ENCODE data around the gene SNX24.
A peak's percentile ranks its signal among the peaks of the same experiment; 100 is the strongest.
"Not testable (repeated sequence)": the region's sequence is repeated elsewhere in the genome, so short reads cannot be mapped to it uniquely, and the experiment has no call there.

SNX24 gene, protein sequence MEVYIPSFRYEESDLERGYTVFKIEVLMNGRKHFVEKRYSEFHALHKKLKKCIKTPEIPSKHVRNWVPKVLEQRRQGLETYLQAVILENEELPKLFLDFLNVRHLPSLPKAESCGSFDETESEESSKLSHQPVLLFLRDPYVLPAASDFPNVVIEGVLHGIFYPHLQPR

DNA sequence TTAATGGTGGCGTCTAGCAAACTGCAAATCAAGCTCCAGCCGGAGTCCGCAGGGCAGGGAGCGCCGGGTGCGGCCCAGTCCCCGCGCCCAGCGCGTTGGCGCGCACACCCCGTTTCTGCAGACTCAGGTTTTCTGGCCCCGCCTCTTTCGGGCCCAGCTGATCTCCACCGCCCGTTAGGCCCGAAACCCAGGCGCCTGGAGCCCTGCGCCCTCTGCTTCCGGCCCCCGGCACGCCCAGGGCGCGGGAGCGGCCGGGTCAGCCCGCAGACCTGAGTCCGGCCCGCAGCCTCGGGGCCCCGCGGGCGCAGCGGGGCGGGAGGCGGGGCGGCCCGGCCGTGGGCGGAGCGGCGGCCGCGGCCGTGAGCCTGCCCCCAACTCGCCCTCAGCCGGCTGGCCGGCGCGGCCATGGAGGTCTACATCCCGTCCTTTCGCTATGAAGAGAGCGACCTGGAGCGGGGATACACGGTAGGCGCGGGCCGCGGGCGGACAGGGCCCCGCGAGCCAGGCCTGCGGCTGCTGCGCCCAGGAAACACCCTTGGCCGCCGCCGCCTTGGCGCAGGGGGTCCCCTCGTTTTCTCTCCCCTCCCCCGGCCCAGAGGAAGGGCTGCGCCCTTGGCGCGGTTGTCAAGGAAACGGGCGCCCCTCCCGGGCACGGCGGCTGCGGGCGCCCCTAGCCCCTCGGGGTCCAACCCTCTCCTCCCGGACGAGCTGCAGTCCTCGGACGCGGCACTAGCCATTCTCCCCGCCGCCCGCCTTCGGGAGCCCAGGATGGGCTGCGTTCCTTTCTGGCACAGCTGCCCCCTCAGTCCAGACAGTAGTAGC lies at the start of gene SNX24:
SNX24 (plus strand) TSS at position 385 of the 822 bp plus-strand sequence; CDS start at position 406, 21 bp downstream.
- peak; percentile 43 for DNase-seq

DNA sequence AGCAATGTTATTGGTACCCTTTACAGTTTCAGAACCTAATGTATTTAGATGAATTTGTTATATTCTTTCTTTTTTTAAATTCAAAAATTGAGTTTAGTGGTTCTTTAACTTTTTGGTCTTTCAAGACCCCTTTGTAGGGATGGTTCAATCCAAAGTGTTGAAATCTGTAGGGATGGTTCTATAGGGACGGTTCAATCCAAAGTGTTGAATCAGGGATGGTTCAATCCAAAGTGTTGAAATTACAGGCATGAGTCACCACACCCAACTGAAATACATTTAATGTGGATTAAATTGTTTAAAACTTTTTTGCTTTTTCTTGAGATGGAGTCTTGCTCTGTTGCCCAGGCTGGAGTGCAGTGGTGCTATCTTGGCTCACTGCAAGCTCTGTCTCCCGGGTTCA lies 39.9 kb upstream of the SNX24 start:
- DNase-seq: no peak

DNA sequence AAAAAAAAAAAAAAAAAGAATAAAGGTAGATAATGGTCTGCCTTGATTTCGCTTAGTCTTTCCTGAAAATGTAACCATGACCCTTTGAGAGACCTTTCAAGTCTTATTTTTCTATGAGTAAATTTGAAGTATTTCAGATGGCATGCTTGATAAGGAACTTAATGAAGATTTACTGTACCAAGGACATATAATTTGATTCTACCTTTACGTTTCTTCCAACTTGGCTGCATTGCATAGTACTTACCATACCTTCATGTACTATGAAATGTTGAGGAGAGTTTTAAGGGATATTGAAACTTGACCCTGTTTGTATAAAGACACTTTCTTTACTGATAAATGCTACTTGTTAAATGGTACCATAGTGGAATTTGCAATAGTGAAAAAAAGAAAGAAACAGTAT lies 35.0 kb upstream of the SNX24 start:
- no peak for DNase-seq

DNA sequence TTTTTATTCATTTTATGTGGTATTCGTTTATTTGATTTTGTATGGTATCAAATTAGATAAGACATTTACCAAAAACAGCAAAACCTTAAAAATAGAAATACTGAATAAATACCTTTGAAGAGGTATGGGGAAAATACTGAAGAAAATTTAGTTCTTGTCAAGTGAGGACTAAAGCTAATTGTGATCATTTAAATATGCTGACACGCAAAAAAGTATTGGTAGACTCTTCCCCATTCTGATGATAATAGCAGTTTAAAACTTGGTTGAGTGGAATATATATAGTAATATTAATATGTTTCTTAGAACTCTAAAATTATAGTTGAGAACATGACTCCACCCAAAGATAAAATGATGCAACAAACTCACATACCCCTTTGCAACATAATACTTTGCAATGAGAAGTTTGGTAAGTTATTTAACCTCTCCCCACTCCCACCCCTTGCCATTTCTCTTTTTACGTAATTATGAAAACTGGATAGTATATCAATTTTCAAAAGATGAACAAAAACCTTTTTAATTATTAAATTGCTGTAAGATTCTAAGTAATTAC lies 30.1 kb upstream of the SNX24 start:
- DNase-seq: no peak

DNA sequence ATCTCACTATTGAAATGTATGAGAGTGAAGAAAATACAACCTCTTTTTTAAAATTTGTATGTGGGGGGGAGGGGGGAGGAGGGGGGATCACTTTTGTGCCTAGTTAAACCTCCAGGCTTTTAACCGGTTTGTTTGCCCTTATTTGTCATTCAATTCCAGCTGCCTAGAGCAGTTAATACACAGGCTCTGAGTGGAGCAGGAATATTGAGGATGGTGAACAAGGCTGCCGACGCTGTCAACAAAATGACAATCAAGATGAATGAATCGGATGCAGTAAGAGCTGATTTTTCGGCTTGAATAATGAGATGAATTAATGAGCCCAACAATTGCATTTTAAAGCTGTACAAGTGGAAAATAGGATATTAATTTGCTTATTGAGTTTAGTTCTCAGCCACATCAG lies 28.7 kb upstream of the SNX24 start:
- DNase-seq: no peak

DNA sequence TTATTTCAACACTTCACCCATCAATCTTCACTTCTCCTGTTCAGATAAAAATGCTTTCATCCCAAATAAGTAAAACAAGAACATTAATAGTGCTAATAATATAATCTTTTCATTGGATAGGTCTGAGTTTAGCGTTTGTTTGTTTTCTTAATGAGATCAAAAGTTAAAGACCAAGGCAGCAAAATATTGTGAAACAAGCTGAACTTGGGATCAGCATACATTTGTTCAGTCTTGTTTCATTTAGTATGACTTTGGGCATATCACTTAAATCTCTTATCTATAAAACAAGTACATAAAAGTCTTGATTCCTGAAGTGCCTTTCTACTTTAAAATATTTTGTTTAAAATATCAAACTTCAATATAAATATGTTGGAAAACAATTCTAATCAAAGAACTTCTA lies 13.4 kb upstream of the SNX24 start:
- DNase-seq: no peak

DNA sequence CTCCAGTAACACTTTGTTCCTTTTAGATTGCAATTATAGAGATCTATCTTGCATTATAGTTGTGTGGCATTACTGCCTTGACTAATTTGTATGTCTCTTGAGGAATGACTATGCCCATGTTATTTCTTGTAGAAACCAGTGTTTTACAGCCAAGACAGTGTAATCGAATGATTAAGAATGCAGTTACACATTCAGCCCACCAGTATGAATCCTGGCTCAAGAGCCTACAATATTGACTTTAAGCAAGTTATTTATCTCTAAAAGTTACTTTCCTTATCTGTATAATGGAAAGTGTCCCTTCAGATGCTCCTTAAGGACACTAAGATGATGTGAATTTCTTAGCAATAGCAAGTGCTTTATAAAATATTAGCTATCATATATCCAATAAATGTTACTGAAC lies 9.7 kb upstream of the SNX24 start:
- no peak for DNase-seq

DNA sequence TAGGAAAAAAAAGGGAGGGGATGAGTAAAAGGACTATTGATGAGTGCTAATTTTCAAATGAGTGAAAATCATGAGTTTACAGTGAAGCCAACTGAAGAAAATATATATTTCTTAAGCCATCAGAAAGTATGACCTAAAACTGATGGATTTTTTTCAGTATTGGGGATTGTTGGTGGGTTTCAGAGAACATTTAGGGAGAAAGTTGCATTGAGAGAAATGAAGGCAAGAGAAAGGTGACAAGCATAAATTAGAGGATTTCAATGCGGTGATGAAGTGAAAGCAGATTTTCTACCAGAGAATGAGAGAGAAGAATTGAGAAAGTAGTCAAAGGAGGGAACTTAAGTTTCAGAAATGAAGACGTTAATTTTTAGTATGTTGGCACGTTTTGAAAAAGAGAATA lies 8.5 kb upstream of the SNX24 start:
- no peak for DNase-seq

DNA sequence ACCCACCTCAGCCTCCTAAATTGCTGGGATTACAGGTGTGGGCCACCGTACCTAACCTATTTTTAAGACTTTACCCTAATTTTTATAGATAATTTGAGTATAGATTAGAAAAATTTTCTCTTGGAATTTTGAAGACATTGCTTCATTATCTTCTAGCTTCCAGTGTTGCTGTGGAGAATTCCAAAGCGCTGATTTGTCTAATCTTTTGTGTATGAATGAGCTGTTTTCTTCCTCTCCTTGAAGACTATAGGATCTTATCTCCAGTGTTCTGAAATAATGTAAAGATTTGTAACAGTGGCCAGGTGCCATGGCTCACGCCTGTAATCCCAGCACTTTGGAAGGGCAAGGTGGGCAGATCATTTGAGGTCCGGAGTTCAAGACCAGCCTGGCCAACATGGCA lies 5.7 kb upstream of the SNX24 start:
- no peak for DNase-seq

DNA sequence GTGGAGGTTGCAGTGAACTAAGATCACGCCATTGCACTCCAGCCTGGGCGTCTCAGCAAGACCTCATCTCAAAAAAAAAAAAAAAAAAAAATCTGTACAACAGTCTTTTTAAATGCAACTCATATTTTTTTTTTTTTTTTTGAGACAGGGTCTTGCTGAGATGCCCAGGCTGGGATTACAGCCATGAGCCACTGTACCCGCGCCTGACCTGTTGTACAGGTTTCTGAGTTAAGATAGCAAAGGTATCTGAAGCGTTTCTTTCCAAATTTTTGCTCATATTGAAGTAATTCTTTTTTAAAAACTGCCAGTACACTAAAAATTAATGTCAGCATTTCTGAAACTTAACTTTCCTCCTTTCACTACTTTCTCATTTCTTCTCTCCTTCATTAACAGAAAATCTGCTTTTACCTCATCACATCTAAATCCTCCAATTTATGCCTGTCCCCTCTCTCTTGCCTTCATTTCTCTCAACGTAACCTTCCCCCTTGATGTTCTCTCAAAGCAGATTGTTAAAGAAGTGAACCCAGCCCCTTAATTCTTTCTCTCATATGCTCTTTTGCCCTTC lies 3.3 kb upstream of the SNX24 start:
- no peak for DNase-seq

DNA sequence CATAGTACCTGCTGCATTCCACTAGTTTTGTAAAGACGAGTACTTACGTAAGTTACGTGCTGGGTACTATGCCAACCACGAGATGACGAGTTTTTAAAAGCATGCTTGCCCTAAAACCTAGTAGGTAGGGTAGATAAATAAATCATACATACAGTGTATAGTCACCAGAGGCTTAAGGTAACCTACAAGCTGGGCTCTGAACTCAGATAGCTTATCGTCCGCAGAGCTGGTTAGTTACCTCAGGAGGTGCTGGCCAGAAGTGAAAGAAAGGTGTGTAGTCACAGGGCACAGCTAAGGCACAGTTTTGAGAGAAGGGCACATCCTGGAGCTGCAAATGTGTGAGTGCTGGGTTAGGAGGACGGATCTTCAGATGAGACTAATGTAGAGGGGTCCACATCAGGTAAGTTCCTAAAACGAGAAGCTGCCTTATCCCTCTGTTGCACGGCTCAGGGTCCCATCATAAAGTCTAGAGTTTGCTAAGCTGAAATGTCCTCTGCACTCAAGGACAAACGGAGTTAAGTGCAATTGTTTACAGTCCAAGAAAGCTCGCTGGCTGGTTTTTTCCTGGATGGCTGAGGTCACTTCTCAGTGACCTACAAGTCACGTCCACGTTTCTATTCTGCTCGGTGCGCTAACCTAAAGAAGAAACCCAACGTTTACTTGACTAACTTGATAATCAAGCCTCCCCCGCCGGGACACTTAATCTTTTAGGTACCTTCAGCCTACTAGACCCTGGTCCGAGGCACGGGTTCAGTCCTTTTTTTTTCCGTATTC lies 1.1 kb upstream of the SNX24 start:
- no peak for DNase-seq

DNA sequence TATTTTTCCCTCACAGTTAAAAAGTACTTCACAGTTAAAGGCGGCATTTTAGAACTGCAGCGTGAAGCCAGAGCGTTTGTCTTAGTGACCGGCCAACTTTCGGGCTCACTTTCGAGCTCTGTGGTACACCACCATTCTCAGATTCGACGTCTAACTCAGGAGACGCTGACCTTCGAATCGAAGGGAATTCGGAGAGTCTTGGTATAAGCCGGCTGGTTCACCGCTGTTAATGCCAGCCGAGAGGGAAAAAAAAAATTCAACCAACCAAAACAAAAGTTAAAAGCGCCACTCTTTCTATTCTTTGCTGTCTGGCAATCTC lies 544 bp upstream of the SNX24 start:
- no peak for DNase-seq

DNA sequence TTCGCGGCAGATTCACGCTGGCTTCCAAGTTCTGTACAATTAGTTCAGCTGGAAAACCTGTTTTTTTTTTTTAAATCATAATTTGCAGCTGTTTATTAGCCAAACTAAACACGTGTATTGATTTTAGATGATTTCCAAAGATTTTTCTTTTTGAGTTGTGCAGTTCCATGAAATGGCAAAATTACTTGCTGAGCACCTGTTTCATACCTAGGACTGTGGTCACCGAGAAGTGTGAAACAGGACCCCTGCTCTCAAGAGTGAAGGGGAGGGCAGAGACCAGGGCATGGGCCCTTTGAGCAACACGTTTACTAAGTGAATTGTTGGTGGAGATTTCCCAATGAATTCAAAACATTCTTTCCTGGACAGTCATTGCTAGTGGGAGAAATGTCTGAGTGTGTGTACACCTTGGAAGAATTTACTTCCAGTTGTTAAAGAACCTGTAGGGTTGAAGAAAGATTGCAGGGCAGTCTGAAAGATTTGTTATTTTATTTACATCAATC lies 688 bp downstream of the SNX24 start:
- no peak for DNase-seq

DNA sequence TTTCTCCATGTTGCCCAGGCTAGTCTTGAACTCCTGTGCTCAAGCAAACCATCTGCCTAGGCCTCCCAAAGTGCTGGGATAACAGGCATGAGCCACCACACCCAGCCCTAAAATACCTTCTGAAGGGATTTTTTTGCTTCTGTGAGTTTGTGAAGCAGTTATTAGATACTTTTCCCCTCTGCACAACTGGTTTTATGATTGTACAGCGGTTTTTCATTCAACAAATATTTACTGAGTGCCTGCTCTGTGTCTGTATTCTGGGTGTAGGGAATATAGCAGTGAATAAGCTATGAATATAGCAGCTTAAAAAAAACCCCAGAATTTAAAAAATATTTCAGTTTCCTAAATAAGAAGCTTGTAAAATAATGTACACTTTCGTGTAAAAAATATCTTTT lies 2.3 kb downstream of the SNX24 start:
- no peak for DNase-seq

DNA sequence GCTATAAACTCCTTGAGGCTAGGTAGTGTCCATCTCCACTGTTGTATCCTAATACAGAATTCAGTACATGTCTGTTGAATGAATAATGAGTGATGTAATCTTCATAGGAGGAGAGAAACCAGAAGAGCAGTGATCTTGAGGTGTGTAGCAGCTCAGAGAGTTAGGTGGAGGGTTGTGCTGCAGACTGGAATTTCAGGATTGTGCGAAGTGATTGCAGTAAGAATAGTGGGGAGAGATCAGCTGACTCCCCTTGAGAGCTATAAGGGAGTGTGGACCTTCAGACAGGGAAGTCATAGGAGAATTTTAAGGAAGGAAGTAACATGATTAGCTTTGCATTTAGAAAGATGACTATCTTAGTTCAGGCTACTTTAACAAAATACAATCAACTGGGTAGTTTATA lies 4.4 kb downstream of the SNX24 start:
- no peak for DNase-seq

DNA sequence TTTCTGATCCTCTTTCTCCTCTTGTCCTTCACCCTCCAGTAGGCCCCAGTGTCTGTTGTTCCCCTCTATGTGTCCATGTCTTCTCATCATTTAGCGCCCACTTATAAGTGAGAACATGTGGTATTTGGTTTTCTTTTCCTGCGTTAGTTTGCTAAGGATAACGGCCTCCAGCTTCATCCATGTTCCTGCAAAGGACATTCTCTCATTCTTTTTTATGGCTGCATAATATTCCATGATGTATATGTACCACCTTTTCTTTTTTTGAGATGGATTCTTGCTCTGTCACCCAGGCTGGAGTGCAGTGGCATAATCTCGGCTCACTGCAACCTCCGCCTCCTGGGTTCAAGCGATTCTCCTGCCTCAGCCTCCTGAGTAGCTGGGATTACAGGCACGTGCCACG lies 12.1 kb downstream of the SNX24 start:
- not testable (repeated sequence) for DNase-seq

DNA sequence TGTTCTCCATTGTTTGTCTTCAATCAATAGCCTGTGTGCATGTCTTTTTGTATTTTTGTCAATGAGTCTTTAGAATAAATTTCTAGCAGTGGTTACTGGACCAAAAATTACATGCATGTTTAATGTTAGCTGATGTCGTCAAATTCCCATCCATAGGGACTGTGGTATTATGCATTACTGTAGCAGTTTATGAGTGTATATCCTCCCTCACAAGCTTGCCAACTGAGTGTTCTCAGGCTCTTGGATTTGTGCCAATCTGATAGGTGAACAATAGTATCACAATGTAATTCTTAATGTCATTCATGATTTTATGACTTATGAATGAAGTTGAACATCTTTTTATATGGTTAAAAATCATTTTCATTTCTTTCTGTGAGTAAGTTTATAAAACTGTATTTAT lies 13.0 kb downstream of the SNX24 start:
- DNase-seq: no peak

DNA sequence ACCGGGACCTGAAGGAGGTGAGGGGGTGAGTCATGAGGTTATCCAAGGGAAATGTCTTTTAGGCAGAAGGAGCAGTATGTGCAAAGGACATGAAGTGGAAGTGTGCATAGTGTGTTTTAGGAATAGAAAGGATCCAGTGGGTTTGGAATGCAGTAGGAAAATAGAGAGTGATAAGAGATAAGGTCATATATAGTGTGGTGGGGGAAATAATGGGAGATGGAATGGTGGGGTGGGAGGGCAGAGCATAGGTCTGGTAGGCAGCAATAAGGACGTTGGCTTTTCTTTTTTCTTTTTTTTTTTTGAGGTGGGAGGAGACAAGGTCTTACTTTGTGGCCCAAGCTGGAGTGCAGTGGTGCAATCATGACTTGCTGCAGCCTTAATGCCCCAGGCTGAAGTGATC lies 17.8 kb downstream of the SNX24 start:
- DNase-seq: no peak

DNA sequence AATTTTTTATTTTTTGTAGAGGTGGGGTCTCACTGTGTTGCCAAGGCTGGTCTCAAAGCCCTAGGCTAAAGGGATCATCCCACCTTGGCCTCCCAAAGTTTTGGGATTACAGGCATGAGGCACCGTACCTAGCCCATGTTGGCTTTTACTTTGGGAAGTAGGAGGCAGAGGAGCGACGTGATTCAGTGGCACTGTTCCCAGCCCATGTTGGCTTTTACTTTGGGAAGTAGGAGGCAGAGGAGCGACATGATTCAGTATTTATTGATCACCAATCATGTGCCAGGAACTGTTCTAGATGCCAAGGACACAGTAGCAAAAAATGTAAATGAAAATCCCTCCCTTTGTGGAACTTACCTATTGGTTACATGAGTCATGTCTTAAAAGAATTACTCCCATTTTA lies 18.3 kb downstream of the SNX24 start:
- no peak for DNase-seq

DNA sequence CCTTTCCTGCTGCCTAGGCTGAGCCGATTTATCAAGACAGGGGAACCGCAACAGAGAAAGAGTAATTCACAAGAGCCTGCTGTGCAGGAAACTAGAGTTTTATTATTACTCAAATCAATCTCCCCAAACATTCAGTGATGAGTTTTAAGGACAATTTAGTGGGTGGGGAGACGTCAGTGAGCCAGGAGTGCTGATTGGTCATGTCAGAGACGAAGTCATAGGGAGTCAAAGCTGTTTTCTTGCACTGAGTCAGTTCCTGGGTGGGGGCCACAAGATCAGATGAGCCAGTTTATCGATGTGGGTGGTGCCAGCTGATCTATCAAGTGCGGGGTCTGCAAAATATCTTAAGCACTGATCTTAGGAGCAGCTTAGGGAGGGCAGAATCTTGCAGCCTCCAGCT lies 19.0 kb downstream of the SNX24 start:
- DNase-seq: no peak

DNA sequence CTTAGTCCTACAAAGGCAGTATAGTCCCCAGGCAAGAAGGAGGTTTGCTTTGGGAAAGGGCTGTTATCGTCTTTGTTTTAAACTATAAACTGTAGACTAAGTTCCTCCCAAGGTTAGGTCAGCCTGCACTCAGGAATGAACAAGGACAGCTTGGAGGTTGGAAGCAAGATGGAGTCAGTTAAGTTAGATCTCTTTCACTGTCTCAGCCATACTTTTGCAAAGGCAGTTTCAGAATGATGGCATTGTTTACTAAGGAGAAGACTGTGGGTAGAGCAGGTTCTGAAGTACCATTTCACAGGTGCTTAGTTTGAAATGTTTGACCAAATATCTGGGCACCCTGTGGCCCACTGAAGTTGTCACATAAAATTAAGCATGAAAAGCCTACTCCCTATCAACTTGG lies 19.4 kb downstream of the SNX24 start:
- no peak for DNase-seq

DNA sequence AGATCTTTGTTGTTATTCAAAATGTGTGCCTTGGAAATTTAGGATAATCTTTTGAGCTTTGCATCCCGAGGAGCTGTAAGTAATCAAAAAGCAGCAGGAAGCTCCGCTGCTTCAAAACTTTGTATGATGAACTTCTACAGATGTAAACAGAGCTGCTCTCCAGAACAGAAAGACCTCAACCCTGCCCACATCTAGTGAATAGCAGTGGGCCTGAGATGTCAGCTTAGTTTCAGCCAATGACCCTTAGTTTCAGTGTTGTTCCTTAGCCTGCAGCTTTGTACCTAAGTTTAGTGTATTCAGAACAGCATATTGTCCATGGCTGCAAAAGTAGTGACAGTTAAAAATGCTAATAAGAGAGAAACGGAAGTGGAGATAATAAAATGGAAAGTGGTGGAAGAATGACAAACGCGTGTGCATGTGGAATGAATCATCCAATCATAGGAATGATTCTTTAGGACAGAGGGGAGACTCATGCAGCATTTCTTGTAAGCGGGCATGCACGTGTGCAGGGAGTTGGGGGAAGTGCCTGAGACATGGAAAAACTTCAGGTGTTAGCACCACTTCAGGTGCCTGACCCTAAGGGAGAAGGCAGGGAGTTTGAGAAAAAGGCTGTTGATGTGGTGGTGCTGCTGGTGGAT lies 24.9 kb downstream of the SNX24 start:
- DNase-seq: no peak

DNA sequence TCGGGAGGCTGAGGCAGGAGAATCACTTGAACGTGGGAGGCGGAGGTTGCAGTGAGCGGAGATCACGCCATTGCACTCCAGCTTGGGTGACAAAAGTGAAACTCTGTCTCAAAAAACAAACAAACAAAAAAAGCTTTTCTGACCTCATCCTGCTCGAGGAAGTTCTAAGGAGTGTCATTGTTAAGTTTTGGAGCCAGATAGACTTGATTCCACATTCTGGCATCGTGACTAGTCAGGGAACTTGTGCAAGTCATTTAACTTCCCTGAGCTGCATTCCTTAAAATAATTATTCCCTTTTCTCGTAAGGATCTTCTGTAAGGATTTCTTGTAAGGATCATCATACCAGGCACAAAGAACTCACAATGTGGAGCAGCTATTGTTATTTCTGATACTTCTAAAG lies 26.2 kb downstream of the SNX24 start:
- DNase-seq: no peak

All from amniotic stem cell (primary cell).